K562 (cell line): ENCODE data around the gene OR13C2.

Experiments
- CTBP1 ChIP-seq: fragments of 450-650 bp; IDR thresholded peaks from 2 replicates; pipeline ENCODE4 v1.6.1; 2016; ENCODE audit warnings: borderline replicate concordance
- ETS2 ChIP-seq: IDR thresholded peaks from 2 replicates; pipeline ENCODE4 v1.6.1; 2016; ENCODE audit warnings: borderline replicate concordance, missing genetic modification characterization, mild to moderate bottlenecking, moderate library complexity, missing compliant biosample characterization; ENCODE audit not compliant: poor library complexity, severe bottlenecking
- POLR2A ChIP-seq: fragments of 450-650 bp; conservative IDR thresholded peaks from 2 replicates; pipeline ENCODE4 v1.6.1; 2016
- POLR2AphosphoS5 ChIP-seq: IDR thresholded peaks from 2 replicates; pipeline ENCODE4 v1.6.1; 2011; ENCODE audit warnings: mild to moderate bottlenecking, low read depth, low read length, moderate library complexity; ENCODE audit not compliant: control insufficient read depth, insufficient read depth
- RAD21 ChIP-seq, 2 experiments: fragments of 250-450 bp in 1 of 2; fragments of 450-650 bp in 1 of 2; sonication (Bioruptor Pico) in 1 of 2; formaldehyde crosslinking in 1 of 2; IDR thresholded peaks in 1 of 2; conservative IDR thresholded peaks in 1 of 2; 2 replicates each; pipeline versions ENCODE4 v1.4.0 to v1.8.0; 2020 to 2022; ENCODE audit warnings: mild to moderate bottlenecking in 2 of 2, moderate library complexity in 1 of 2
- YBX1 ChIP-seq: fragments of 450-650 bp; IDR thresholded peaks from 2 replicates; pipeline ENCODE4 v1.7.1; 2016; ENCODE audit warnings: mild to moderate bottlenecking

DNA sequence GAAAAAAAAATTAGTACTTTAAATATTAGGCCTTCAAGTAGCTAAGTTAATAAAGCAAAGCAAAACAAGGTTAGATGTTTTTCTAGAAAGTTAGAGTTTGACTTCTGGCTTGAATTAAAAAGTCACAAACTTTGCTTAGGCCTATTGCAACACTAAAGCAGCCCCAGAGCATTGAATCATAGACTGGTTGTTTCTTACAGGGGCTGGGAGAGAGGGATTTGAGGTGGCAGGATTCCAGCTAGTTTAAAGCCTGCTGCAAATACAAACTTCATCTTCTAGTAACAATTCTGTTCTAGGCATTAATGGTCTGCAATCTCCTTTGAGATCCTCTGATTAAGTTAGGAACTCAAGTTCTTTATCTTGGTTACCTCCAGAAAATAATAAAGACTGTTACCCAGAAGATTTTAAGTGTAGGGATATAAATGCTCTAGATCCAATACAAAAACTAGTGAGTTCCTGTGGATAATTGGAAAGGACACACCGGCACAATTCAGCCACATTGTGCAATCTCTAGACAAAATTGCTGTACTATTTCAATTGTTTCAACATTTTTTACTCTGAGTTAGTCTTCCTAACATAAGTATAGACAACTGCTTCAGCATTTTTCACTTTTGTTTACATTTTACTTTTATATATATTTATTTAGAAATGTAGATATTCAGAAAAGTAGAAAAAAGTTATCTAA, 18.8 kb downstream of the OR13C2 start:
- no peak for TF ChIP-seq POLR2AphosphoS5
- TF ChIP-seq POLR2A, result no peak
- no peak for TF ChIP-seq CTBP1
- TF ChIP-seq YBX1, result no peak
- TF ChIP-seq ETS2 (tag), result no peak
- no peak for TF ChIP-seq RAD21 (CRISPR knock-in tag; conservative IDR thresholded peaks at IDR 0.05 in 1 of 2, IDR thresholded peaks at IDR 0.05 in 1 of 2)
